ENCODE measurements around the gene LRP10. TPM values are rescaled to one million over a fixed set of nuclear protein-coding genes. Genes with fewer than 3 reads are reported as not detected.

LRP10 gene
- total RNA-seq: 105 TPM in 2 replicates

GRCh38 chr14:22871224-22872032 lies at the start of gene LRP10:
Gene LRP10, plus strand, starts transcription at chr14:22871740. Its CDS starts 564 bp downstream, at chr14:22872304.

GRCh38 chr14:22829661-22830442 lies 41.7 kb upstream of the LRP10 start, which contains the start of gene MRPL52:
Gene MRPL52, plus strand, starts transcription at chr14:22829887. Its CDS starts 26 bp downstream, at chr14:22829913.

GRCh38 chr14:22836301-22837113 lies 35.0 kb upstream of the LRP10 start, which contains the start of gene MMP14:
Gene MMP14, plus strand, starts transcription at chr14:22836585. Its CDS starts 233 bp downstream, at chr14:22836818.

GRCh38 chr14:22883173-22883976 lies 11.8 kb downstream of the LRP10 start, which contains the start of gene REM2:
Gene REM2, plus strand, starts transcription at chr14:22883222. Its CDS starts 66 bp downstream, at chr14:22883288.

GRCh38 chr14:22918804-22919600 lies 47.5 kb downstream of the LRP10 start, which contains the start of gene RBM23:
Gene RBM23, minus strand, starts transcription at chr14:22919149.

GRCh38 chr14:22929104-22929960 lies 57.8 kb downstream of the LRP10 start, which contains the start of gene PRMT5:
Gene PRMT5, minus strand, starts transcription at chr14:22929376. Its CDS starts 15 bp downstream, at chr14:22929361.

Other genes starting within 250 kb of the LRP10 start
- gene OR6J1, start 227.4 kb upstream of the LRP10 start, total RNA-seq: not detected in 2 replicates
- 84.5 and 121 TPM in 2 replicates for gene OXA1L, start 105.1 kb upstream of the LRP10 start, total RNA-seq
- 11.6 and 14.2 TPM in 2 replicates for gene SLC7A7, start 56.3 kb upstream of the LRP10 start, total RNA-seq
- 36.8 and 42.4 TPM in 2 replicates for gene MRPL52, start 41.9 kb upstream of the LRP10 start, total RNA-seq
- 386 and 658 TPM in 2 replicates for gene MMP14, start 35.2 kb upstream of the LRP10 start, total RNA-seq
- not detected in 2 replicates for gene REM2, start 11.5 kb downstream of the LRP10 start, total RNA-seq
- 45.7 and 57.6 TPM in 2 replicates for gene RBM23, start 47.4 kb downstream of the LRP10 start, total RNA-seq
- gene PRMT5, start 57.6 kb downstream of the LRP10 start, total RNA-seq: 49.0 and 58.5 TPM in 2 replicates
- gene HAUS4, start 85.3 kb downstream of the LRP10 start, total RNA-seq: 28.7 and 51.8 TPM in 2 replicates
- gene AJUBA, start 110.8 kb downstream of the LRP10 start, total RNA-seq: 25.3 and 47.4 TPM in 2 replicates
- gene C14orf93, start 138.4 kb downstream of the LRP10 start, total RNA-seq: 5.4 and 14.7 TPM in 2 replicates
- 250 and 297 TPM in 2 replicates for gene PSMB5, start 163.2 kb downstream of the LRP10 start, total RNA-seq
- gene PSMB11, start 170.5 kb downstream of the LRP10 start, total RNA-seq: not detected in 2 replicates
- gene CDH24, start 185.8 kb downstream of the LRP10 start, total RNA-seq: 2.2 and 3.5 TPM in 2 replicates
- 47.5 and 55.5 TPM in 2 replicates for gene ACIN1, start 223.4 kb downstream of the LRP10 start, total RNA-seq
- gene C14orf119, start 223.8 kb downstream of the LRP10 start, total RNA-seq: 31.9 and 46.3 TPM in 2 replicates
- not detected in 2 replicates for gene CIROP, start 233.2 kb downstream of the LRP10 start, total RNA-seq
- not detected in 2 replicates for gene CEBPE, start 247.5 kb downstream of the LRP10 start, total RNA-seq

All from pericardium fibroblast (primary cell).